ENCODE measurements around the gene ABCF2. TPM values are rescaled to one million over a fixed set of nuclear protein-coding genes. Genes with fewer than 3 reads are reported as not detected.
A peak's percentile ranks its signal among the peaks of the same experiment; 100 is the strongest.

Gene ABCF2
- total RNA-seq, 2 donors from 2014 or later: 24.2 to 26.7 TPM

DNA sequence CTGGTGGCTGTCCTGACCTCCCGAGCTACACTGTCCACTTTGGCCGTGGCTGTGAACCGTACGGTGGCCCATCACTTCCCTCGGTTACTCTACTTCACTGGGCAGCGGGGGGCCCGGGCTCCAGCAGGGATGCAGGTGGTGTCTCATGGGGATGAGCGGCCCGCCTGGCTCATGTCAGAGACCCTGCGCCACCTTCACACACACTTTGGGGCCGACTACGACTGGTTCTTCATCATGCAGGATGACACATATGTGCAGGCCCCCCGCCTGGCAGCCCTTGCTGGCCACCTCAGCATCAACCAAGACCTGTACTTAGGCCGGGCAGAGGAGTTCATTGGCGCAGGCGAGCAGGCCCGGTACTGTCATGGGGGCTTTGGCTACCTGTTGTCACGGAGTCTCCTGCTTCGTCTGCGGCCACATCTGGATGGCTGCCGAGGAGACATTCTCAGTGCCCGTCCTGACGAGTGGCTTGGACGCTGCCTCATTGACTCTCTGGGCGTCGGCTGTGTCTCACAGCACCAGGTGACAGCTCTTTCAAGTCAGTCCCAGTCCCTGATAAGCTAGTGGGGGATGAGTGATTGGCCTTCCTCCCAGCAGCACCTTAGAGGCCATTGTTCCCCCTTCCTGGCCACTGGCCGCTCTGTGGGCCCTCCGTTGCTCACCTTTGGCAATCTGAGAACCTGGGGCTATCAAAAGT lies 8.2 kb upstream of the ABCF2 start:
- H3K36me3 Mint-ChIP-seq (ENCODE audit: low read depth): peaks cover 2% of the 10 kb centered on the region
- H3K27ac Mint-ChIP-seq: no peak overlapping the region
- DNase-seq: no peak
- no peak overlapping the region for H3K4me3 Mint-ChIP-seq
- no peaks in the 10 kb centered on the region for H3K27me3 Mint-ChIP-seq
- H3K4me1 Mint-ChIP-seq: peaks cover 24% of the 10 kb centered on the region
- no peak for ATAC-seq
- no peaks in the 10 kb centered on the region for H3K9me3 ChIP-seq (ENCODE audit: control insufficient read depth, low read length, poor library complexity, severe bottlenecking)

GRCh38 chr7:151233804-151234203 lies 6.8 kb upstream of the ABCF2 start:
- H3K4me3 Mint-ChIP-seq: peak overlapping the region; percentile 99
- H3K9me3 ChIP-seq (ENCODE audit: control insufficient read depth, low read length, poor library complexity, severe bottlenecking): no peaks in the 10 kb centered on the region
- DNase-seq (no peak), ATAC-seq (no peak)
- peaks cover 24% of the 10 kb centered on the region for H3K4me1 Mint-ChIP-seq
- no peaks in the 10 kb centered on the region for H3K27me3 Mint-ChIP-seq
- H3K27ac Mint-ChIP-seq: peak overlapping the region; percentile 97
- H3K36me3 Mint-ChIP-seq (ENCODE audit: low read depth): peaks cover 2% of the 10 kb centered on the region

- ATAC-seq (peak; percentile 74), DNase-seq (peak in 2 of 3 donors; percentile 40 to 54)
- H3K36me3 Mint-ChIP-seq (ENCODE audit: low read depth): peaks cover 2% of the 10 kb centered on the region
- H3K4me3 Mint-ChIP-seq: peak overlapping the region; percentile 99
- peak overlapping the region; percentile 97 for H3K27ac Mint-ChIP-seq
- H3K4me1 Mint-ChIP-seq: peaks cover 24% of the 10 kb centered on the region
- no peaks in the 10 kb centered on the region for H3K9me3 ChIP-seq (ENCODE audit: control insufficient read depth, low read length, poor library complexity, severe bottlenecking)
- H3K27me3 Mint-ChIP-seq: no peaks in the 10 kb centered on the region
Measured at GRCh38 chr7:151232917-151233701, 6.1 kb upstream of the ABCF2 start.

- H3K4me1 Mint-ChIP-seq: peaks cover 24% of the 10 kb centered on the region
- ATAC-seq (peak; percentile 89), DNase-seq (peak; percentile 78 to 81 (median 80))
- H3K9me3 ChIP-seq (ENCODE audit: control insufficient read depth, low read length, poor library complexity, severe bottlenecking): no peaks in the 10 kb centered on the region
- H3K27me3 Mint-ChIP-seq: no peaks in the 10 kb centered on the region
- H3K4me3 Mint-ChIP-seq: peak within 1 kb of the TSS; percentile 99
- peak within 1 kb of the TSS; percentile 97 for H3K27ac Mint-ChIP-seq
- H3K36me3 Mint-ChIP-seq (ENCODE audit: low read depth): peaks cover 2% of the 10 kb centered on the region
Measured at GRCh38 chr7:151232091-151232916, 5.3 kb upstream of the ABCF2 start, which contains the start of gene CHPF2. CHPF2 (plus strand) TSS chr7:151232483; CDS start chr7:151234012, 1,529 bp downstream.

GRCh38 chr7:151231080-151231479 lies 4.1 kb upstream of the ABCF2 start:
- DNase-seq (no peak), ATAC-seq (no peak)
- Mint-ChIP-seq H3K4me3 (peak overlapping the region; percentile 99), H3K36me3 (ENCODE audit: low read depth) (peaks cover 5% of the 10 kb centered on the region), H3K27me3 (no peaks in the 10 kb centered on the region), H3K27ac (no peak overlapping the region), H3K4me1 (peaks cover 31% of the 10 kb centered on the region)
- no peaks in the 10 kb centered on the region for H3K9me3 ChIP-seq (ENCODE audit: control insufficient read depth, low read length, poor library complexity, severe bottlenecking)

GRCh38 chr7:151229249-151229648 lies 2.2 kb upstream of the ABCF2 start:
- H3K27me3 Mint-ChIP-seq: no peaks in the 10 kb centered on the region
- no peak overlapping the region for H3K4me3 Mint-ChIP-seq
- ATAC-seq (no peak), DNase-seq (no peak)
- peaks cover 41% of the 10 kb centered on the region for H3K4me1 Mint-ChIP-seq
- no peak overlapping the region for H3K27ac Mint-ChIP-seq
- peaks cover 8% of the 10 kb centered on the region for H3K36me3 Mint-ChIP-seq (ENCODE audit: low read depth)
- no peaks in the 10 kb centered on the region for H3K9me3 ChIP-seq (ENCODE audit: control insufficient read depth, low read length, poor library complexity, severe bottlenecking)

DNA sequence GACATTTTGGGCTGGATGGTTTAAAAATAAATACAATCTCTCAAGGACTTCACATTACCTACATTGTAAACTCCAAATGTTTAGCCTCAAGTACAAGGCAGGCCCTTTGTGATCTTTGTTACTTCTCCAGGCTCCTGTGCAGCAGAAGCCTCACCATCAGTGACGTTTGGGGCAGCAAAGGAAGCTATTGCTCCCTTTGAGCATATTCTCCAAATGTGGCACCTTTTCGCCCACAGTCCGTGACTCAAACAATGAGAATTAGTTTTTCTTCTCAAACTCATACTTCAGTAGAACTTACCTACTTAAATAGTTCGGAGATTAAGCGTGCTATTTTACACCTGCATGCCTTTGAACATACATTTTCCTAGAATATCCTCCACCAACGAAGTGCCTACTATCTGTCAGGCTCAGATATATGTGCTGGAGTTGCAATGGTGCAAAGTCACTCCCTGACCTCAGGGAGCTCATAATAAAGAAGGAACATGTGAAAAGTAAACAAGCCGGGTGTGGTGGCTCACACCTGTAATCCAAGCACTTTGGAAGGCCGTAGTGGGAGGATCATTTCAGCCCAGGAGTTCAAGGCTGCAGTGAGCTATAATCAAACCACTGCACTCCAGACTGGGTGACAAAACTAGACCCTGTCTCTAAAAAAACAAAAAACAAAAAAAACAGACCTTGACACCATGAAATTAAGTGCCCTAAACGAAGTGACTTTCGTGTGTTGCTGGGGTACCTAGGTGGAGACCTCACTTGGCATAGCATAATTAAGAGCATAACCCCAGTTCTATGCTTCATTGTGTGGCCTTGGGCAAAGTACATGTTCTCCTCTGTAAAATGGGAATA lies 1.2 kb upstream of the ABCF2 start:
- no peak for ATAC-seq
- peak overlapping the region; percentile 100 for H3K4me3 Mint-ChIP-seq
- peaks cover 33% of the 10 kb centered on the region for H3K4me1 Mint-ChIP-seq

GRCh38 chr7:151226560-151226874 lies 488 bp downstream of the ABCF2 start:
- no peak for DNase-seq
- ATAC-seq: no peak

More for the DNA sequence above, 1.2 kb upstream of the ABCF2 start:
- no peak for DNase-seq
- no peaks in the 10 kb centered on the region for H3K9me3 ChIP-seq (ENCODE audit: control insufficient read depth, low read length, poor library complexity, severe bottlenecking)
- Mint-ChIP-seq H3K36me3 (ENCODE audit: low read depth) (peaks cover 11% of the 10 kb centered on the region), H3K27me3 (no peaks in the 10 kb centered on the region), H3K27ac (peak overlapping the region; percentile 97)

GRCh38 chr7:151225948-151226510 lies 976 bp downstream of the ABCF2 start:
- H3K27ac Mint-ChIP-seq: peak overlapping the region; percentile 97

More at GRCh38 chr7:151226560-151226874, 488 bp downstream of the ABCF2 start:
- Mint-ChIP-seq H3K27me3 (no peaks in the 10 kb centered on the region), H3K27ac (peak overlapping the region; percentile 97), H3K36me3 (ENCODE audit: low read depth) (peaks cover 12% of the 10 kb centered on the region), H3K4me3 (peak overlapping the region; percentile 100), H3K4me1 (peaks cover 23% of the 10 kb centered on the region)
- H3K9me3 ChIP-seq (ENCODE audit: control insufficient read depth, low read length, poor library complexity, severe bottlenecking): no peaks in the 10 kb centered on the region

DNA sequence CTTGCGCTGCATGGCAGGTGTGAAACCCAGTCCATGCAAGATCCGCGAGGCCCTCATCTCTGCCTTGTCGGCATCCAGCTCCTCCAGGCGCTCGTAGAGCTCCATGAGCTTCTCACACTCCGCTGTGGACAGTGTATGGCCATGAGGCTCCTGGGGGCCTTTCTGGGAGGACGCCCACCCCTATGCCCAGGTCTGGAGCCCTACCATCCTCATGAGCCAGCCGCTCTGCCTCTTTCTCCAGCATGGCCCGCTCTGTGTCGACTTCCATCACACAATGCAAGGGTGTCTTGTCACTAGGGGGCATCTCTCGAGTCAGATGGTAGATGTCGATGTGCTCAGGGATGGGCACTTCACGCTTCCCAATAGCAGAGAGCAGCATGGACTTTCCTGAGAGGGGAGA lies 3.3 kb downstream of the ABCF2 start:
- peak overlapping the region; percentile 57 for H3K27ac Mint-ChIP-seq

More at GRCh38 chr7:151225948-151226510, 976 bp downstream of the ABCF2 start:
- H3K9me3 ChIP-seq (ENCODE audit: control insufficient read depth, low read length, poor library complexity, severe bottlenecking): no peaks in the 10 kb centered on the region
- Mint-ChIP-seq H3K27me3 (no peaks in the 10 kb centered on the region), H3K4me1 (peaks cover 23% of the 10 kb centered on the region), H3K36me3 (ENCODE audit: low read depth) (peaks cover 12% of the 10 kb centered on the region), H3K4me3 (peak overlapping the region; percentile 100)
- ATAC-seq: no peak
- DNase-seq: no peak

GRCh38 chr7:151218170-151218569 lies 8.8 kb downstream of the ABCF2 start:
- Mint-ChIP-seq H3K36me3 (ENCODE audit: low read depth) (peaks cover 12% of the 10 kb centered on the region), H3K4me1 (peaks cover 9% of the 10 kb centered on the region), H3K4me3 (no peak overlapping the region), H3K27ac (no peak overlapping the region), H3K27me3 (no peaks in the 10 kb centered on the region)
- H3K9me3 ChIP-seq (ENCODE audit: control insufficient read depth, low read length, poor library complexity, severe bottlenecking): no peaks in the 10 kb centered on the region
- DNase-seq: no peak
- ATAC-seq: no peak

More for the DNA sequence above, 3.3 kb downstream of the ABCF2 start:
- H3K9me3 ChIP-seq (ENCODE audit: control insufficient read depth, low read length, poor library complexity, severe bottlenecking): no peaks in the 10 kb centered on the region
- peaks cover 27% of the 10 kb centered on the region for H3K4me1 Mint-ChIP-seq
- no peaks in the 10 kb centered on the region for H3K27me3 Mint-ChIP-seq
- no peak for DNase-seq
- H3K4me3 Mint-ChIP-seq: no peak overlapping the region
- ATAC-seq: no peak
- H3K36me3 Mint-ChIP-seq (ENCODE audit: low read depth): peaks cover 16% of the 10 kb centered on the region

DNA sequence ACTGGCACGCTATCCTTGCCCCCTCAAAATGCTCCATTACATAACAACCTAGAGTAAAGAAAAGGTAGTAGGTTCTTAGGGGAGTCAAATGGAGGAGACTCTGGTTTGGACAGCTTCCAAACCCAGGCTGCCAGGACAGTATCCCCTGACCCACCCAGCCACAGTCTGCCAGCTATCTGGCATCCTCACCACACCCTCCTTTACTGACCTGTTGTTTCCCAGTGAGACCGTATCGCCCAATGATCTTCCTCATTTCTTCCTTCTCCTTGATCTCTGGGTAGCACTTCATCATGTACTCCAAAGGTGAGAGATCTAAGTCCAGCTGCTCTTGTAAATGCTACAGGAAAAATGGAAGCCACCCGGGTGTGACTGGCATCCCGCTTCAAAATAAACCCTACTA lies 11.6 kb downstream of the ABCF2 start:
- Mint-ChIP-seq H3K36me3 (ENCODE audit: low read depth) (peaks cover 9% of the 10 kb centered on the region), H3K4me3 (no peak overlapping the region), H3K27me3 (no peaks in the 10 kb centered on the region), H3K27ac (peak overlapping the region; percentile 67), H3K4me1 (peaks cover 16% of the 10 kb centered on the region)
- H3K9me3 ChIP-seq (ENCODE audit: control insufficient read depth, low read length, poor library complexity, severe bottlenecking): no peaks in the 10 kb centered on the region
- DNase-seq: no peak
- ATAC-seq: no peak

All from T-helper 17 cell (primary cell).